ENCODE results near the gene SAMD11. TPM values are rescaled to one million over a fixed set of nuclear protein-coding genes. Genes with fewer than 3 reads are reported as not detected.

SAMD11 gene
- total RNA-seq, 4 donors from 2014 or later: 0.44 to 1.9 (median 1.7) TPM; not detected in 1

GRCh38 chr1:915295-916172 lies 8.2 kb upstream of the SAMD11 start:
- TF ChIP-seq CTCF (IDR thresholded peaks at IDR 0.05): no peak
- TF ChIP-seq POLR2A (IDR thresholded peaks at IDR 0.05): no peak
- H3K4me3 ChIP-seq (ENCODE audit: low read depth, poor library complexity, severe bottlenecking): no peak overlapping the region
- intact Hi-C loops (cut with DNase I; ENCODE audit: low total_unique reads): no loop called here
- peak in 1 of 2 donors; percentile 81 for DNase-seq (ENCODE audit: low spot score in 2 of 2)
- WGBS, 2 donors: 74% methylated on average over 28 of the region's 28 CpGs

GRCh38 chr1:916173-917075 lies 7.3 kb upstream of the SAMD11 start:
- 20 to 24% methylated on average over 24 to 28 of the region's 31 CpGs for WGBS, 2 donors
- intact Hi-C loops (cut with DNase I; ENCODE audit: low total_unique reads): no loop called here
- no peak for TF ChIP-seq CTCF (IDR thresholded peaks at IDR 0.05)
- TF ChIP-seq POLR2A (IDR thresholded peaks at IDR 0.05): no peak
- no peak overlapping the region for H3K4me3 ChIP-seq (ENCODE audit: low read depth, poor library complexity, severe bottlenecking)
- DNase-seq (ENCODE audit: low spot score in 2 of 2): peak in 1 of 2 donors; percentile 82

- no peak for TF ChIP-seq CTCF (IDR thresholded peaks at IDR 0.05)
- TF ChIP-seq POLR2A (IDR thresholded peaks at IDR 0.05): no peak
- 25 to 28% methylated on average over 6 to 7 of the region's 7 CpGs for WGBS, 2 donors
- no peak overlapping the region for H3K4me3 ChIP-seq (ENCODE audit: low read depth, poor library complexity, severe bottlenecking)
- no peak for DNase-seq (ENCODE audit: low spot score in 2 of 2)
- intact Hi-C loops (cut with DNase I; ENCODE audit: low total_unique reads): no loop called here
Observed at GRCh38 chr1:917076-917459, 6.7 kb upstream of the SAMD11 start.

- TF ChIP-seq CTCF (IDR thresholded peaks at IDR 0.05) (no peak), POLR2A (IDR thresholded peaks at IDR 0.05) (no peak)
- no peak overlapping the region for H3K4me3 ChIP-seq (ENCODE audit: low read depth, poor library complexity, severe bottlenecking)
Observed at GRCh38 chr1:917466-918091, 6.1 kb upstream of the SAMD11 start.

GRCh38 chr1:918353-918752 lies 5.4 kb upstream of the SAMD11 start:
- no peak overlapping the region for H3K4me3 ChIP-seq (ENCODE audit: low read depth, poor library complexity, severe bottlenecking)
- intact Hi-C loops (cut with DNase I; ENCODE audit: low total_unique reads): no loop called here
- no peak for TF ChIP-seq POLR2A (IDR thresholded peaks at IDR 0.05)
- TF ChIP-seq CTCF (IDR thresholded peaks at IDR 0.05): no peak
- no peak for DNase-seq (ENCODE audit: low spot score in 2 of 2)
- WGBS, 2 donors: 63 to 76% methylated on average over 11 to 15 of the region's 15 CpGs

More at GRCh38 chr1:917466-918091, 6.1 kb upstream of the SAMD11 start:
- no peak for DNase-seq (ENCODE audit: low spot score in 2 of 2)
- 37 to 38% methylated on average over 16 to 22 of the region's 22 CpGs for WGBS, 2 donors
- intact Hi-C loops (cut with DNase I; ENCODE audit: low total_unique reads): no loop called here
